IPS-15b (cell line): ENCODE results near the gene ASIC4.

Experiments
- H3K27me3 ChIP-seq: one replicate; pipeline ENCODE4 v1.6.1; 2013; ENCODE audit warnings: low read length; ENCODE audit not compliant: control insufficient read depth, insufficient read depth
- H3K36me3 ChIP-seq: one replicate; pipeline ENCODE4 v1.6.1; 2013; ENCODE audit warnings: low read length; ENCODE audit not compliant: control insufficient read depth, insufficient read depth
- H3K4me1 ChIP-seq: one replicate; pipeline ENCODE4 v1.6.1; 2013; ENCODE audit warnings: mild to moderate bottlenecking, low read length; ENCODE audit not compliant: control insufficient read depth, insufficient read depth
- H3K4me3 ChIP-seq: one replicate; pipeline ENCODE4 v1.5.1; 2013; ENCODE audit warnings: low read depth, low read length
- H3K9ac ChIP-seq: one replicate; pipeline ENCODE4 v1.6.1; 2013; ENCODE audit warnings: low read depth, mild to moderate bottlenecking, low read length
- H3K9me3 ChIP-seq: one replicate; pipeline ENCODE4 v1.6.1; 2013; ENCODE audit warnings: mild to moderate bottlenecking, low read length; ENCODE audit not compliant: control insufficient read depth, insufficient read depth

The ASIC4 gene

DNA sequence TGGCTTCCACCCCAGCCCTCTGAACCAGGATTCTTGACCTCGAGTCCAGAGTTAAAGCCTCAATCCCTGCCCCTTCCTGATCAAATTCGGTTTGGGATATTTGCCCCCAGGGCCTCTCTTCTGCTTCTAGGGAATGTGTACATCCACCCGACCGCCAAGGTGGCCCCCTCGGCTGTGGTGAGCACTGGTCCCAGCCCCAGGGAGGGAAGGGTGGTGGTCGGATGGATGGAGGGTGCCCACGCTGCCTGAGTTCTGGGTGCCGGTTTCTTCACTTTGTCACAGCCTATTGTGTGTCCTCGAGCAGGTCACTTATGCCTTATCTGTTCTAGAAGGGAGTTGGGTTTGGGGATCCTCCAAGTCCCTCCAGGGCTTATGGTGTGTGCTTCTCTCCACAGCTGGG lies 8.7 kb upstream of the ASIC4 start:
- peaks cover 19% of the 10 kb centered on the region for H3K4me1 ChIP-seq
- no peaks in the 10 kb centered on the region for H3K9me3 ChIP-seq
- no peak overlapping the region for H3K9ac ChIP-seq
- H3K27me3 ChIP-seq: no peaks in the 10 kb centered on the region
- peaks cover 29% of the 10 kb centered on the region for H3K36me3 ChIP-seq
- no peak overlapping the region for H3K4me3 ChIP-seq

DNA sequence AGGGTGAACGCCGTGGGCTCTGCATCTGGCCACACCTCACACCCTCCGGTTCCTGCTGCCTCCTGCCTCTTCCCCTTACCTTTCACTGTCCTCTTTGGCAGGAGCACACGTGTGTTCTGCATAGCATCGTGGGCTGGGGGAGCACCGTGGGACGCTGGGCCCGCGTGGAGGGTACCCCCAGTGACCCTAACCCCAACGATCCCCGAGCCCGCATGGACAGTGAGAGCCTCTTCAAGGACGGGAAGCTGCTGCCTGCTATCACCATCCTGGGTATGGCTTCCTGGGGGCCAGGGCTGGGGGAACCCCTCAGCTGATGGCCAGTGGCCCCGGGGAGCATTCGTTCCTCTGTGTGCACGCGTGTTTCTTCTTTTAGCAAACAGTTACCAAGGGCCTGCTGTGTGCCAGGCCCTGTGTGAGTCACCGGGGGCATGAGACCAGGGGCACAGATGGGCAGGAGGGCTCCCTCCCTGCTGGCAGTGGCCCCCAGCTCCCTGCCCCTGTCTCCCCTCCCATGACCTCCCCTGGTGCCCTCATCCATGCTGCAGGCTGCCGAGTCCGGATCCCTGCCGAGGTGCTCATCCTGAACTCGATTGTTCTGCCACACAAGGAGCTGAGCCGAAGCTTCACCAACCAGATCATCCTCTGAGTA lies 8.0 kb upstream of the ASIC4 start:
- H3K9ac ChIP-seq: peak overlapping the region; percentile 74
- H3K27me3 ChIP-seq: no peaks in the 10 kb centered on the region
- no peaks in the 10 kb centered on the region for H3K9me3 ChIP-seq
- peaks cover 29% of the 10 kb centered on the region for H3K36me3 ChIP-seq
- H3K4me1 ChIP-seq: peaks cover 22% of the 10 kb centered on the region
- peak overlapping the region; percentile 8 for H3K4me3 ChIP-seq

DNA sequence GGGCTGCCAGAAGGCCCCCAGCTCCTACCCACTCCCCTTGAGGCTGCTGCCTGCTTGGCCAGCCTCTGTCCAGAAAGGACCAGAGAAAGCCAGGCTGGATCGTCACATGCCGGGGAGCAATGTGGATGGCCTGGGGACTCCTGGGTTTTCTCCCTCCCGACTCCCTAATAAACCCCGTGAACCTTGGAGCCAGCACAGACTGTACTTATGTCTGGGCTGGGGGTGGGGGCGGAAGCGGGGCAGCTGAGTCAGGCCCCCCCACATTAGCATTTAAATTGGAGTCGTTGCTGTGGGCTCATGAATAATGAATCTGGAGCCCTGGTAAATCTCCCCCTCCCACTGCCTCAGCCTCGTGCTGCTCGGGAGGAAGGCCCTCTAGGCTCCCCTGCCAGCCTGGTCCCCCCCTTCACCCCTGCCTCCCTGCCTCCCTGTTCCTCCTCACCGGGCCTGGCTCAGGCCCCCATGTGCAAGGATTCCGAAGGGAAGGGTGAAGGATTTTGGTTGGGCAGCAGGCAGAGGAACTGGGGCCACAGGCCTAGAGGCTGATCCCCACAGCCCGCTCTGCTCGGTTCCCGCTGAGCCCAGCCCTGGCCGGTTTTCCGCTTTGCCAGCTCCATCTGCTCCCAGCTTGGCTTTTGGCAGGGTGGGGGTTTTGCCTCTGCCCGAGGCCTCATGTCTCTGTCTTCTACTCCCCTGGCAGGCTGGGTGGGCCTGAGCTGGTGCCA lies 7.3 kb upstream of the ASIC4 start:
- Histone ChIP-seq H3K4me1 (peaks cover 22% of the 10 kb centered on the region), H3K4me3 (peak overlapping the region; percentile 8), H3K27me3 (peaks cover 3% of the 10 kb centered on the region), H3K36me3 (peaks cover 29% of the 10 kb centered on the region), H3K9ac (peak overlapping the region; percentile 74), H3K9me3 (no peaks in the 10 kb centered on the region)

DNA sequence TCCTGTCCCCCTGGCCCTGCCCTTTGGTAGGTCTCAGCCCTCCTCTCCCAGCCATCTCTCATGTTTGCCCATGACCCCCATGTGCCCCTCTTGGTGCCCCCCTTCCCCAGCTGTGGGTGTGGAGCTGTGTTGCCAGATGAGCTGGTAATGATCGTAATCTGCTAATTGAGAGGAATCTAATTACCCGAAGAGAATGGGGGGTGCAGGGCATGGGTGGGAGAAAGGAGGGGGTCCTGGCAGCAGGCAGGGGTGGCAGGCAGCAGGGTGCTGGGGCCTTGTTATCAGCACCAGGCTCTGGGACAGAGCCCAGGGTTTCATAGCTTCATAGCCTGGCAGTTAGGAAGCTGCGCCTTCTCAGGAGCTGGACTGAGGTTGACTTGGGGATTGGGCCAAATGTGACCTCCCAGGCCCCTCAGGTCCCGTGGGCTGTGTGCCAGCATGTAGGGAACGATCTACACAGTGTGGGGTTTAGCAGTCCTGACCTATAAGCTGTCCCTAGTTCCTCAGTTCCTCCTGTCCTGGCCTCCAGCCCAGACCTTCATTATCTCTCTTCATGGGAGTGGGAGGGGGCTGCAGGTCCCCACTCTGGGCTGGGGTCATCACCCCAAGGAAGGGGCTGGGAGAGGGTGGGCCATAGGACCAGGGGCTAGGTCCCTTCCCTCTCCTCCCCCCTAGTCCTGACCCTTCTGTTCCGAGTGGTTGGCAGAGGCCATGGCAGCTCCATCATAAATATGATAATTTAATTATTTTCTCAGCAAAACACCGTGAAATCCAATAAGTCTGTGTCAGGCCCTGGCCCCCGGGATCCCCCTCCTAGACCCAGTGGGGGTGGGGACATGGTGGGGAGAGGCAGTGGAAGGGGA lies 6.5 kb upstream of the ASIC4 start:
- H3K4me1 ChIP-seq: peaks cover 26% of the 10 kb centered on the region
- H3K9ac ChIP-seq: peak overlapping the region; percentile 49
- no peak overlapping the region for H3K4me3 ChIP-seq
- peaks cover 25% of the 10 kb centered on the region for H3K36me3 ChIP-seq
- H3K27me3 ChIP-seq: peaks cover 12% of the 10 kb centered on the region
- H3K9me3 ChIP-seq: no peaks in the 10 kb centered on the region

DNA sequence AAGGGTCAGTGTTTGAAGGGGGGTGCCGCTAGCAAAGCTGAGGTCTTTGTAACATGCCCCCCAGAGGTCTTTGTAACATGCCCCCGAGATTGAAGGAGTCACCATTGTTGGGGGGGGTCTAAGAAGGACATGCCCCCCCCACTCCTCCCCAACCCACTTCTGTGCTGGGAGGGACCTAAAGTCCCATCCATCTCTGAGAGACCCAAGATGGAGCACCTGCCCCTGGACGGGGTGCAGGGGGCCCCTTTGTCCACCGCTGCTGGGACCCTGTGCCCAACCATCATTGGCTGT lies 5.9 kb upstream of the ASIC4 start:
- no peak overlapping the region for H3K9ac ChIP-seq
- no peaks in the 10 kb centered on the region for H3K9me3 ChIP-seq
- H3K27me3 ChIP-seq: peaks cover 18% of the 10 kb centered on the region
- peaks cover 23% of the 10 kb centered on the region for H3K36me3 ChIP-seq
- peaks cover 26% of the 10 kb centered on the region for H3K4me1 ChIP-seq
- H3K4me3 ChIP-seq: no peak overlapping the region

DNA sequence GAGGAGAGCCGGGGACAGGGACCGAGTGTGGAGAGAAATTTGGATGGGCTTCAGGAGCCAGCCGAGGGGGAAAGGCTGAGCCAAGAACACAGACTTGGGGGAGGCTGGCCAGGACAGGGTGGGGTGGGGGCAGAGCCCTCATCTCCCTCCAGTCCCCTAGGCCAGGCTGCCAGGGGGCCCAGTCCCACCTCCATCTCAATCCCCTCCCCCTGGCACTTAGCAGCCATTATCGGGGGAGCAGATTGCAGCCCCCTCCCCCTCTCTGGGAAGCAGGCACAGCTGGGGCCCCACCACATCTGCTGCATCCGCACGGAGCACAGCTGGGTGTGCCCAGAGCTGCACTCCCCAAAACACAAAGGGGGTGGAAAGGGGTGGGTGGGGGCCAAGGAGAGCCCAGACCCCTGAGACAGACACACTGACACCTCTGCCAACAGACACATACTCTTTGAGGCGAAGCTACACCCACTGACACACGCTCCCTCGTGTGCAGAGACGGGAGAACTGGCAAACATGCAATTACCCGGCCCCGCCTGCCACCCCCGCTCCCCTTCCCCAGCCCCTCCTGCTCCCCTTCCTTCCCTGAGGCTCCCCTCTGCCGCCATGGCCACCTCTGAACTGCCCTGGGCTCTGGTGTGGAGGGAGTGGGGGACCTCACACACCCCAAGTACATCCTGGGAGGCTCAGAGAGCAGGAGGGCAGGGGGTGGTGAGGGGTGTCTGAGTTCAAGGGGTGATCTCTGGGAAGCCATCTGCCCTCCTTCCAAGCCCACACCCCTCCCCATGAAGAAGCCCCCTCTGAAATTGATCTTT lies 5.1 kb upstream of the ASIC4 start:
- Histone ChIP-seq H3K36me3 (peaks cover 15% of the 10 kb centered on the region), H3K4me3 (peak overlapping the region; percentile 56), H3K9ac (no peak overlapping the region), H3K4me1 (peaks cover 28% of the 10 kb centered on the region), H3K27me3 (peaks cover 25% of the 10 kb centered on the region), H3K9me3 (no peaks in the 10 kb centered on the region)

DNA sequence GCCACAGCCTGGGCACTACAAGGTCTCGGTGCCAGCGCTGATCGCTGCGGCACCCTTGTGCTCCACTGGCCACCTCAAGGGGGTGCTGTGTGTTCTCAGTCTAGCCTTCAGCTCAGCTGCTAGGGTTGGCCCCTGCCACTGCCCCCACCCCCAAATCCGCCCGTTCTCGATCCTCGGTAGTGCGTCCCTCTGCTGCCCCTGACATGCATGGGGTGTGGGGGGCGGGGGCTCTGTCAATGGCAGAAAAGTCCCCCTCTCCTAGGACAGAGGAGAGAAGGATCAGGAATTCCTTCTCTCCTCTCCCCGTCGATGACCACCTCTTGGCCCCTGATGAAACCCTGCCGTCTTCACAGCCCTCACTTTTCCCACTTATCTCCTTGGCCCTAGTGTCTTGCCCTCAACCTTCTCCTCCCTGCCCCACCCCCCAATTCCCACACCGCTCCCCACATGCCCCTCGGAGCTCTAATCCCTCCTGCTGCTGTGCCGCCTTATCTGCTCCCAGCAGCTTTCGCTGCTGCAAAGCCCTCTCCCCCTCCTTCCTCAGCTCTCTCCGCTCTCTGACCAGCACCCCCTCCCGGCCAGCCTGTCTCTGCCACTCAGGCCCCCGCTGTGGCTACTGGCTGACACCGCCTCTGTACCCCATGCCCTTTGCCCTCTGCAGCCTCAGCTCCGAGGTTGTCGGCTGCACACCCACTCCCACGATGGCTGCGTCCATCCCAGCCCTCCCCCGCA lies 4.3 kb upstream of the ASIC4 start:
- Histone ChIP-seq H3K4me1 (peaks cover 28% of the 10 kb centered on the region), H3K36me3 (peaks cover 12% of the 10 kb centered on the region), H3K9me3 (no peaks in the 10 kb centered on the region), H3K9ac (no peak overlapping the region), H3K4me3 (peak overlapping the region; percentile 56), H3K27me3 (peaks cover 33% of the 10 kb centered on the region)

DNA sequence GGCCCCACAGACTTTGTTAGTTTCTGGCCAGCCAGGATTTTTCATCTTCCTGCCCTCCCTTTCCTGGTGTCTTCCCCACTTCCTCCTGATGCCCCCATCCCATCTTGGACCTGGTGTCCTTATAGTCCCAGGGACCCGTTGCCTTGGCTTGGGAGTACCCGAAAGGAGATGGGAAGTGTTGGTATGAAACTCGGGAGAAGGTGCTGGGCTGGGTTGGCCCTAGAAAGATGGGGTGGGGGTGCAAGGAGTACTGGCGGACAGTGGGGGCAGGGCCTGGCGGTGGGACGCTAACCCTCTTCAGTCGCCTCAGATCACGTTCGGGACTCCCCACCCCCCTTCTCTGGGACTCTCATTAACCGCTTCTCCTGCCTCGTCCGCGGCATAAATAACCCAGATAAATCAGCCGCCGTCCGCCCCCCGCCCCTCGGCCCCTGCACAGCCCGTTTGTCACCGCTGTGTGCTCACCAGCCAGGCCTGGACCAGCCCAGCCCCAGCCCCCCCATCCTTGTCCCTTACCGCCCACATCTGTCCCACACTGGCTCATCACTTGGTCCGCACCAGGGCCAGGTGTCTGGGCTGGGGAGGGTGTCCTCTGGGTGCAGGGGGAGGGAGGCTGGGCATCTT lies 3.7 kb upstream of the ASIC4 start:
- Histone ChIP-seq H3K9ac (no peak overlapping the region), H3K4me3 (peak overlapping the region; percentile 56), H3K9me3 (no peaks in the 10 kb centered on the region), H3K27me3 (peaks cover 37% of the 10 kb centered on the region), H3K36me3 (peaks cover 9% of the 10 kb centered on the region), H3K4me1 (peaks cover 28% of the 10 kb centered on the region)

DNA sequence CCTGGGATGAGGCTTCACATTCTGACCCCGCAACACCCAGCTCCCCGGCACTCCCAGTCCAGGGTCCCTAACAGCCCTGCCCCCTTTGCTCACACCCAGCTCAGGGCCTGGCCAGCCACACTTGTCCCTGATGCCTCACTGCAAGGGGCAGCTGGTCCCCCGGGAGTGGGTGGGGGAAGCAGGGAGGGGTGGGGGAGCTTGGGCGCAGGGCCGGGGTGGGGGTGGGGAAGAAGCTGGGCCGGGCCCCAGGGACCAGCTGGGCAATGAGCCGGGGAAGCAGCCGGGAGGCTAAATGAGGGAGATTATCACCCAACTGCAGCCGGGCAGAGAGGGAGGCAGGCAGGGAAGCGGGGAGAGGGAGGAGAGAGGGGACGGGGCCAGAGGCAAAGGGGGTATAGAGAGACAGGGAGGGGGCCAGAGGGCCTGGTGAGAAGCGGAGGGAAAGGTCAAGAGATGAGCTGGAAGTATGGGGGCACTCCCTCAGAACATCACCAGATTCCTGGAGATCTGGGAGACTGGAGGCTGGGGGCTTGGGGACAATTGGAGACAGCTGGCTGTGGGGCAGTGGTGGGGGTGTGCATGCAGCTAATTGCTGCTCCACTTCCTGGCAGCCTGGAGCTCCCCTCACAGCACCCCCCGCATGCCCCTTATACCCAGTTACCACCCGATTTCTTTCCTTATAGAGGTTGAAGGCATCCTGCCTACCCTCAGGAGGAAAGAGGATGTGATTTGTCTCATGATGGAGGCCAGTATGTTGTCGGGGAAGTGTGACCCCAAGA lies 2.5 kb upstream of the ASIC4 start:
- peaks cover 46% of the 10 kb centered on the region for H3K27me3 ChIP-seq
- H3K4me1 ChIP-seq: peaks cover 22% of the 10 kb centered on the region
- no peak overlapping the region for H3K4me3 ChIP-seq
- H3K9me3 ChIP-seq: no peaks in the 10 kb centered on the region
- H3K36me3 ChIP-seq: no peaks in the 10 kb centered on the region
- H3K9ac ChIP-seq: no peak overlapping the region

DNA sequence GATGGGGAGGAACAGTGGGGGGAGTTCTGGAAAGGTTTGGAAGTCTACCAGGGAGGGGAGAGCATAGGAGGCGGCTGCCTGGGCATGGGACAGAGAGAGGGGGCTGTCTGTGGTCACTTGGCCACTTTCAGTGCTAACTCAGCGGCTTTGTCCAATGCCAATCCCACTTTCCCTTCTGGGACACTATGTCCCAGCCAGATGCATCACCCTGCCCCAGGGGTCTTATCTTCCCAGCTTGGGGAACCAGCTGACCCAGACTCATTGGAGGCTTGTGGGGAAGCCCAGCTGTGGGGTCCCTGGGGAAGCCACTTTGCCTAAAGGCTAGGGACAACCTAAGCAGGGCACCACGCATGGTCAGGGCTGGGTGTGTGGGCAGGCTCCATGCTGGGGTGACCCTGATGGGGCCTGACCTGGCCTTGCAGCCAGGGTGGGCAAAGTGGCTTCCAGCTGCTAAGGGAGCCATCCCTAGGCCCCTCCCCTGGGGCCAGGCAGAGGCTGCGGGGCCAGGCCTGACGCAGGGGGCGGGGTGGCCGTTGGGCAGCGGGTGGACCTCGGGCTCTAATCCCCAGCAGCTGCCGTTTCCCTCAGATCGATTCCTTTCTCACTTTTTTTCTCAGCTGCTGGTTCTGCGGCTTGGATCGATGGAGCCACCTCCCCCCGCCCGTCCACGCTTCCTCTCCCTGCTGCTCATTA lies 1.6 kb upstream of the ASIC4 start:
- Histone ChIP-seq H3K36me3 (no peaks in the 10 kb centered on the region), H3K9me3 (no peaks in the 10 kb centered on the region), H3K4me1 (peaks cover 16% of the 10 kb centered on the region), H3K27me3 (peaks cover 56% of the 10 kb centered on the region), H3K9ac (no peak overlapping the region), H3K4me3 (peak overlapping the region; percentile 22)
